ENCODE measurements around the gene CYP4Z1. TPM values are rescaled to one million over a fixed set of nuclear protein-coding genes. Genes with fewer than 3 reads are reported as not detected.
"Not testable (repeated sequence)": the region's sequence is repeated elsewhere in the genome, so short reads cannot be mapped to it uniquely, and the experiment has no call there.

Gene CYP4Z1
- total RNA-seq, 1 experiment from 2014 or later, result not detected

GRCh38 chr1:47128221-47128620 lies 61.2 kb downstream of the CYP4Z1 start:
- DNase-seq (ENCODE audit: low read depth), result no peak

- not testable (repeated sequence) for DNase-seq (ENCODE audit: low read depth)
These were observed 61.8 kb downstream of the CYP4Z1 start for GRCh38 chr1:47128854-47129253.

GRCh38 chr1:47129489-47130230 lies 62.6 kb downstream of the CYP4Z1 start:
- not testable (repeated sequence) for DNase-seq (ENCODE audit: low read depth)

GRCh38 chr1:47132665-47133064 lies 65.6 kb downstream of the CYP4Z1 start:
- not testable (repeated sequence) for DNase-seq (ENCODE audit: low read depth)

GRCh38 chr1:47137198-47137597 lies 70.2 kb downstream of the CYP4Z1 start, which contains the start of gene CYP4A22:
Gene CYP4A22 (plus strand): TSS chr1:47137441. CDS start chr1:47137486, 45 bp downstream.
- no peak for DNase-seq (ENCODE audit: low read depth)

GRCh38 chr1:47137925-47138615 lies 71.0 kb downstream of the CYP4Z1 start:
- DNase-seq (ENCODE audit: low read depth), result no peak

GRCh38 chr1:47140358-47140757 lies 73.3 kb downstream of the CYP4Z1 start:
- DNase-seq (ENCODE audit: low read depth), result not testable (repeated sequence)

- peak; percentile 24 for DNase-seq (ENCODE audit: low read depth)
These were observed 76.6 kb downstream of the CYP4Z1 start for GRCh38 chr1:47143654-47144053.

GRCh38 chr1:47146495-47146894 lies 79.5 kb downstream of the CYP4Z1 start:
- DNase-seq (ENCODE audit: low read depth), result not testable (repeated sequence)

- no peak for DNase-seq (ENCODE audit: low read depth)
These were observed 80.2 kb downstream of the CYP4Z1 start for GRCh38 chr1:47147047-47147785.

- not testable (repeated sequence) for DNase-seq (ENCODE audit: low read depth)
These were observed 82.1 kb downstream of the CYP4Z1 start for GRCh38 chr1:47149162-47149561.

- not testable (repeated sequence) for DNase-seq (ENCODE audit: low read depth)
These were observed 89.4 kb downstream of the CYP4Z1 start for GRCh38 chr1:47156457-47156856.

GRCh38 chr1:47157957-47158356 lies 90.9 kb downstream of the CYP4Z1 start:
- DNase-seq (ENCODE audit: low read depth), result not testable (repeated sequence)

GRCh38 chr1:47160716-47161115 lies 93.7 kb downstream of the CYP4Z1 start:
- DNase-seq (ENCODE audit: low read depth), result no peak

- DNase-seq (ENCODE audit: low read depth), result no peak
These were observed 94.4 kb downstream of the CYP4Z1 start for GRCh38 chr1:47161298-47162040.

- no peak for DNase-seq (ENCODE audit: low read depth)
These were observed 97.5 kb downstream of the CYP4Z1 start for GRCh38 chr1:47164552-47164951.

Other genes starting within 250 kb of the CYP4Z1 start
- not detected in 2 replicates for gene CYP4A11, start 125.8 kb upstream of the CYP4Z1 start, total RNA-seq (2014; rRNA removed; shearing (Covaris generic))
- 0.10 and 0.36 TPM in 2 replicates for gene CYP4X1, start 43.6 kb upstream of the CYP4Z1 start, total RNA-seq (2014; rRNA removed; shearing (Covaris generic))
- not detected in 2 replicates for gene CYP4A22, start 70.2 kb downstream of the CYP4Z1 start, total RNA-seq (2014; rRNA removed; shearing (Covaris generic))
- not detected in 2 replicates for gene PDZK1IP1, start 122.8 kb downstream of the CYP4Z1 start, total RNA-seq (2014; rRNA removed; shearing (Covaris generic))
- gene TAL1, start 165.0 kb downstream of the CYP4Z1 start, total RNA-seq (2014; rRNA removed; shearing (Covaris generic)), result not detected in 2 replicates
- 31.6 and 38.8 TPM in 2 replicates for gene STIL, start 246.9 kb downstream of the CYP4Z1 start, total RNA-seq (2014; rRNA removed; shearing (Covaris generic))

Measured in RPMI7951 (cell line).